HG03196 (cell line): Measurements from ENCODE around the gene STK24.
A peak's percentile ranks its signal among the peaks of the same experiment; 100 is the strongest.

Source experiments
- ATAC-seq: cut with Tn5 transposase; IDR thresholded peaks from one replicate; pipeline ENCODE4 v1.9.1; 2021; ENCODE audit not compliant: unreplicated experiment

The STK24 gene

DNA sequence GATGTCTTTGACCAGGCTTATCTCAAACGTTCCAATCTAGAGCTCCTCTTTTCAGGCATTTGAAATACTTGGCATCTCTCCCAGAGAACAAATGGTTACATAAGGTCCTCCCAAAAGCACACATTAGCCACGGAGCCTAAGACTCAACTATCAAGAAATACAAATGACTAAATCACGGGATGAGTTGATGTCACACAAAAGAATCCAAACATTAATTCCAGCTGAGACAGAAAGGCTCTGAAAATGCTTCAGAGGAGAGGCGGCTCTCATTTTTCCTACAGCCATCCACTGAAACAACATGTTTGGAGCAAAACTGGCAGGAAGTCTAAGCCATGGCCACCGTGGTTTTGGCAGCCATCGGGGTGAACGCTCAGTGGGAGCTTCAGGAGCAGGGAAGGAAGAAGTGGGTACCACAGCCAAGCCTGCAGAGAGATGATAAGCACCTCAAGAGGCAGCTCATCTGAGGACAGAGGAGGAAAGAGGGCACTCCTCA lies 122.5 kb downstream of the STK24 start:
- ATAC-seq: no peak

DNA sequence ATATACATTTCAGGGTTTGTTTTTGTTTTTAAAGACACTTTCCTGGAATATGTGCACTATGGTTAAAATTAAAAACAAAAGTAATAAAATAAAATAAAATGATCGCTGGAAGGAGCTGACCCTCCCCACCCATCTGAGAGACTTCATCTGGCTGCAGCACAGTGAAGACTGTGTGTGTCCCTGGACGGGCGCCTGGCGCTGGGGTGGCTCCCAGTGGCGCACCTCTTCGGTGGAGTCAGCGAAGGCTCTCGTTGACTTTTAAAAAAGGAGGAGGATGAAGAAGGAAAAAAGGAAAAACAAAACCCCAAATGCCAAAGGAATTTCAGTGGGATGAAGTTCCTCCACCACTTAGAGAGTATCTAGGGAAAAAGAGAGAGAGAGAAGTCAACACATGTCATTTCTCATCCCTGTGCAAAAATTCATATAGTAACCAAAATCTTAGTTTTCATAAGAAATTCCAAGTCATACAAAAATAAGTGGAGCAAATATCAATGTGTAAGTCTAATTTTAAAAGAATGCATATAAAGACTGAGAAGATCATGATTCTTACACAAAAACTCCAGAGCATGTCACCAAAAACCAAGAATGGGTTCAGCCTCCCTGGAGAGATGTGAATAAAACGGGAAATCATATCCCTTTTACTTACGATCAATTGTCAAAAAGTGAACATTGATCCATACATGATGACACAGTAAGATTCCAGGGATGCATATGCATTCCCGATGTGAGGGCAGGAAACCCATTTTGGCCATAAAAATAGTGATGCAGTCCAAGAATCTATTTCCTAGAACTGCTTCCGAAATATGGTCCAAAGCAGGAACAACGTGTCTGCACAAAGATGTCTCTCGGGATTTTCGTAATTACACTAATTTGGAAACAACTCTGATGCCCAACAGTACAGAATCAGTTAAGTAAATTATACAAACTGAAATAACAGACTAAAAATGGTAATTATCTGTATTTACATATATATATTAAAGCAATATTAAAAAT lies 123.8 kb downstream of the STK24 start:
- no peak for ATAC-seq

DNA sequence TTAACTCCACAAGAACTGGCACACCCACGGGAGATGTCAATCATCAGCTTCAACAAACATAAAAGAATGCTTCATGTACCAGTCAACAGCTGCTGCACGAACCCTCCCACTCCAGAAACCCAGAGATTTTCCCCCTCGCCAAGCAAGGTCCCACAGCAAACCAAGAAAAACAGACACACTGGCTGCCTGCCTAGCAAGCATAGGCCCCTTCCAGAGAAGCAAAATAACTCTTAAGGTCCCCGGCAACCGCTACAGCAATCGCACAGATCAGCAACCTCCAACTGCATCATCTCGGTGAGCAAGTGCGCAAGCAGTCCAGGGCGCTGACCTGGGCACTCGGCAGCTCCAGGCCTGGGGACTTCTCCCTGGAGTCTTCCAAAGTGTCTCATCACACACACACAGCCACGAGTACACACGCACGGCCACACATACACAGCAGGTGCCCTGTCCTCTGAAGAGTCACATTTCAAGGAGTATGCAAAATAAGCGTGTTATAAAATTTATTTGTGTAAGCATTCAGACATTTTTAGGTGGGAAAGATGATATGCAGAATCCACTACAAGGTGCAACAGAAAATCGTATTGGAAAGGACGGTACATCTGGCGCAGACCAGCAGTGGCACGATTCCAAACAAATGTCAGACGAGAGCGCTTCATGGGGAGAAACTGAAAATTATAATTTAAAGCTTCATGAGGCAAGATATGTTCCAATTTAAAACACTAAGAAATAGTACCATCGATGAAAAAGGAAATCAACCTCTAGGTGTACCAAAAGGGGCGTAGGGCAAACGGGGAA lies 125.0 kb downstream of the STK24 start:
- ATAC-seq: no peak

DNA sequence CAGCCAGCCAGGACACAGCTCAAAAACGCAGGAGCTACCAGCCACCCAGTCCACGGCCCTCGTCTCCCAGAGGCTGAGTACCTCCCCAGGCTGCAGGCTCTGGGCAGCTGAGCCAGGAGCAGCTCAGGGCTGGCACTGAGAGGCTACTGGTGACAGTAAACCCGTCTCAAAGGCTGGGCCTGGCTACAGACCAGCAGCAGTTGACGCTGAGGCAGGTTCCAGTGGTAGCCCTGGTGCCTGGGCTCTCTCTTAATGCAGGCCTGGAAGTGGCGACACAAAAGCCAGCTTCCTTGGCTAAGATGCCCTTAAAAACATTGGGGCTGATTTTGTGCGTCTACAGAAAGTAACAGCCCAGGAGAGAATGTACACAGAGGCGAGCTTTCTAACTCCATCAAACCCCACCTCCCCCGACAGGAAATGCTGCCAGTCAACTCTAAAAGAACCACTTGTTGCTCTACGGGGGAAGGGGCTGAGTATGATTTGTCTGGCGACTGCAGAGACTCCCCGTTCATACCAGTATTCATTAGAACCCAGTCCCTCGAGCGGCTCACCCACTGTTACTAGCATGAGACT lies 126.3 kb downstream of the STK24 start:
- no peak for ATAC-seq

DNA sequence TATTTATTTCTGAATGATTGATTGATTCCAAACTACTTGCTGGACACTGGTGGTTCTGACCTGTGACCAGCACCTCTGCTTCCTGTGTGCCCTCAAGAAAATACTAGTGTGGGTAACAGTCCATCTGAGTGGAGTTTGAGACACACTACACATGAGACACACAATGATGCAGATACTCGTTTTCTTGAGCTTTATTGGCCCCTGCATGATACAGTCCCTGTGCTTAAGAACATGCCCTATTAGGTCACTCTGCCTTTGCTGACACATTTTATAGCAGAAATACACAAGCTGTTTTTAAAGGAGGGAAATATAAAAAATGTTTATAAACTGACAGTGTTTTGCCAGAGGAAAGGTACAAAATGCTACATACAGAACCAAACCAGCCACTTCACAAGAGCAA lies 126.9 kb downstream of the STK24 start:
- ATAC-seq: no peak

DNA sequence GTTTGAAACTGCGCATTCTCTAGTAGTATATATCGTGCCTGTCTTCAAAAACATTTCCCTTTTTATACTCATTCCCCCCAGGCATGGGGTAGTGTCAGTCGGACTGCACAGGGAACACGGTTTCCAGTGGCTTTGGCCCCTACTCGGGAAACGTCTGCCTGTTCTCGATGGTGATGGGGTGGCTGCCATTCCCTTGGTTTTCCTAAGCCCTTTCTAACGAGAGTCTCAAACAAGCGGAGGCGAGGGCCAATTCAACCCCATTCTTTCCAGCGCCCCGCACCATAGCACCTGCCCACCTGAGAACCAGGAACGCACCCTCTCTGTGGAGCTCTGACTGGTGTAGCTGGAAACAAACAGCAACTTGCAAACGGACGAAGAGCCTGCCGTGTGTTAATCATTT lies 127.6 kb downstream of the STK24 start:
- no peak for ATAC-seq

DNA sequence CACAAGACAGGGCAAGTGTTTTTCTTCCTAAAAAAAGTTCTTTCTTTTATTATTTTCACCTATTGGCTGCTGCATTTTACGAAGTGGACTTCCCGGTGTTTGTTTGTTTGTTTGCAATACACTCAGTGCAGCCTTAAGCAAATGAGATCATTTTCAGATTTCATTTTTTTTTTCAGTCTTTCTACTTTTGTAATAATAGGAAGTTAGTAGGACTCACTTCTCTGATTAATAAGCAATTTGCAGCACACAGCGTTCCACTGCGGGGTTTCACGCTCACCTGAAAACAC lies 128.3 kb downstream of the STK24 start:
- ATAC-seq: no peak

DNA sequence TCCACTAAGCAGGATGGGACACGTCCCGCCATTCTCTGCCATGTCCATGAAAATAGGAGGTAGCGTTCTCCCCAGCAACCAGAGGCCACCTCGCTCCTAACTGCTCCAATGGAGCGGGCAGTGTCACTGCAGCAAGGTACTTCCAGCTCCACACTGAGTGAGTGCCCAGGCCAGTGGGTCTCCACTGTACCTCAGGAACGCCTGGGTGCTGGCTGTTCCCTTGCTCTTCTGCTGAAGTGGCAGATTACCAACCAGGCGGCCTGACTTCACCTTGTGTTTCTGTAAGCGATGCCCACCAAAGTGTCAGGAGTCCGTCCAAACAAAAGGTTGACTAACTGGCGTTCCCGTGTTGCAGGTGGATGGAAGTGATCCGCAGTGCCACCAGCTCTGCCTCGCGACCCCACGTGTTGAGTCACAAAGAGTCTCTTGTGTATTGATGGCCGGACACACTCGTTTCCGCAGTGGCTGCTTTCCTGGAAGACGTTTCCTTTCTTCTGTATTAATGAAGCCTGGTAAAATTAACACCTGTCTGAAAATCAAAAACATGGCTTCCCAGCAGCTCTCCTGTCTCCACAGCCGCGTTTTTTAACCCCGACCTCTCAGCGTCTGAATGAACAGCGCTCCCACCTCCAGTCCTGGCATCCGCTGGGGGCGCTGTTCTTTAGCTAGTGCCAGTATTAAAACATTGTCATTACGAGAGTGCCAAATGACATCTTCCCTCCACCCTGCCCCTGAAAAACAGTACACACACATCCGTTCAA lies 128.8 kb downstream of the STK24 start:
- no peak for ATAC-seq

DNA sequence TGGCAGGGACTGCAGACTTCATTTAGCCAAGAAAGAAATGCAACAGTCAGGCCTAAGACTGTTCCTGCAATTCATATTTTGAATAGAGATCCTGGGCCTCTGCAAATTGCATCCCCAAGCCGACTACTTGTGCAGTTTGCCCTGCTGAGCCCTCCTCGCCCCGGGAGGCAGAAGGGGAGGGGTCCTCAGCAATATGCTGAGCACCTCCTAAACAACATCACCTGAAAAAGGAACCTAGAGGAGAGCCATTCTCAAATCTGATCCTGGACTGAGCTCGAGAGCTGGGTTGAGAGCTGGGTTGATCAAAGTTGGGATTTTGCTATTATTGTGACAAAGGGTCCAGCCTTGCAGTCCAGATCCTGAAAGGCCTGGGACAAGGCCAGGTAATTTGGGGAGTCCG lies 129.8 kb downstream of the STK24 start:
- ATAC-seq: no peak

DNA sequence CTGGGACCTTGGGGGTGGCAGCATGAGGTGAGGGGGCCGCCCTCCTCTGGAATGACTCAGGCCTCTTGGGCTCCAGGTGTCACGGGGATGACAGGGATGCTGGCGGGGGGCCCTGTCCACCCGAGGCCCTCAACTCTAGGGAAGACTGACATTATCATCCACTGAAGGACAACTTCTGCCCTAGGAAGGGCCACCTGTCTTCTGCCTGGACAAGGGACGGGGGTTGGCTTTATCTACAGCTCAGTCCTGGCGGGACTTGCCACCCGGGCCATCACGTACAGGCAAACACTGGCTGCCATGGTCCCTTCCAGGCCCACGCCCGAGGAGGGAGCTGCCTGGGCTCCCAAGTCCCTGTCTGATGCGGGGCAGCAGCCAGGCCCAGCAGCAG lies 130.7 kb downstream of the STK24 start:
- ATAC-seq: no peak

DNA sequence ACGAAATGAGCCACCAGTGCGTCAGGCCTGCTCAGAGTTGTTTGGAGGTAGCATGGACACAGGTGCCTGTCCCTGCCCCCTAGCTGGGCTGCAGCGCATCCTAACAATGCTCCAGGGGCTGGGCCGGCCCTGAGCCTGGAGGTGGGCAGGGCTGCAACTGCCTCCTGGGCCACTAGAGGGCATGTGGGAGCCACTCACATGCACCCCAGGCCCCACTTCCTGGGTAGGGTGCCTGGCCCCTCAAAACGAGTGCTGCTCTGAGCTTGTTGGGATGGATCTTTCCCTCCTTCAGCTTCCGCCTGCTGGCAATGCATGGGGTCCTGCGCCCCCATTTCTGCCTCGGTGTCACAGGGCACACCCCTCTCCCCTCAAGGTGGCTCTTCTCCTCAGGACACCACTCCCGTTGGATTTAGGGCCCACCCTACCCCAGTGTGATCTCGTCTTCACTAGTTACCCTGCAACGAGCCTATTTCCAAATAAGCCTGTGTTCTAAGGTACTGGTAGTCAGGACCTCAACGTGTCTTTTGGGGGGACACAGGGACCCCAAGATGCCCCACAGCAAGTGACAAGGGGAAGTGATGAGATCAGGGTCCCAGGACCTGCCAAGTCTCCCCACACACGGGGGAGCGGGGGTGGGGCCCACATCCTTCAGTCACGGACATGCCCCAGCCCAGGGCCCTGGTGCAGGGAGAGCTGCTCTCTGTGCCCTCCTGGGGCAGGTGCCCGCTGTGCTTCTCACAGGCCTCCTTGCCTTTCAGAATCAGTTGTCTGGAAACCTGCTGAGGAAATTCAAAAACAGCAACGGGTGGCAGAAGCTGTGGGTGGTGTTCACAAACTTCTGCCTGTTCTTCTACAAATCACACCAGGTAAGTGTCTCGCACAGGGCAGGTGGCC lies 131.3 kb downstream of the STK24 start:
- peak; percentile 88 for ATAC-seq

DNA sequence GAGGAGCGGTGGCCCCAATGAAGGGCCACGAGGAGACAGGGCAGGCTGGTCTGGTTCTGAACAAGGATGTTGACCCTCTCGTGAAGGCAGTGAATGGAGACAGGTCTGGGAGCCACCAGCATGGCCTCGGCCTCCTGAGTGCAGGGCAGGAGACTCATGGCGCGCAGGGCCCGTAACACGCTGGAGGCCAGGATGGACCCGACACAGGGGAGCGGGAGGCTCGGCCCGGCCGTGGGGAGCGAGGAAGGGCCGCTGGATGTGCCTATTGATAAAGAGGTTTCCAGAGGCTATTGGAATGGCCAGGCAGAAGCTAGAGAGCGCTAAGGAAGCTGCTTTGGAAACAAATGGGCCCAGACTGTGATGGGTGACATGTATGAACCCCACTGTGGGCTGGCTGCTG lies 132.5 kb downstream of the STK24 start:
- no peak for ATAC-seq

DNA sequence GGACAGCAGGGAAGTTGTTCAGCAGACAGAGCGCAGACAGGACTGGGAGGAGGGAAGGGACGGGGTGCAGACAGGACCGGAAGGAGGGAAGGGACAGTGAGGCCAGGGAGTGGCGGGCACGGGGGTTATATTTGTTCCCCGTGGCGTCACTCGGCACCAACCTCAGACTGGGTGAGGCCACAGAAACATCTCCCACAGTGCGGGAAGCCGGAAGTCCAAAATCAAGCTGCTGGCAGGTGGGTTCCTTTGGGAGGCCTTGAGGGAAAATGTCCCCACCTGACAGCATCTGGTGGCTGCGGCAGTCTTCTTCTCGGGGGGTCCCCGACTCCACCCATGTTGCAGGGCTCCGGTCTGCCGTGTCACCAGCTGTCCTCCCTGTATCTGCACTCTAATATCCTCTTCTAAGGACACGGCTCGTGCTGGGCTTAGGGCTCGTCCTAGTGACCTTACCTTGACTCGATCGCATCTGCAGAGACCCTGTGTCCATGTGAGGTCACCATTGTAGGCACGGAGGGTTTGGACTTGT lies 133.0 kb downstream of the STK24 start:
- no peak for ATAC-seq

DNA sequence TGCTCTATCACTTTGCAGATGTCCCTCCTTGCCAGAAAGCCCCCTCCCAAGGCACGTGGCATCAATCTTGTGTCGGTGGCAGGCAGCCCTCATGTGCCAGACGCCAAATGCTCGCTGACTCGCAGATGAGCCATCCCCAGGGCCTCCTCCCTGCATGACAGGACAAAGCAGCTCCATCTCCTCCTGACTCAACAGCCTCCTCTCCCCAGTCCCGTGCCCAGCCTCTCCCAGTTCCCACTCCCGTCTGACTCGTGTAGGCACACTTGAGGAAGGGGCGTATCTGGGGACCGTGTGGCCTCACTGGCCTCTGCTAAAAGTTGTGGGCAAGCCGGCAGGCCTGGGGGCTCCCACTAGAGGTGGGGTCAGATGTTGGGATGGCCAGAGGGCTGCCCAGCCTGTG lies 133.6 kb downstream of the STK24 start:
- ATAC-seq: no peak

DNA sequence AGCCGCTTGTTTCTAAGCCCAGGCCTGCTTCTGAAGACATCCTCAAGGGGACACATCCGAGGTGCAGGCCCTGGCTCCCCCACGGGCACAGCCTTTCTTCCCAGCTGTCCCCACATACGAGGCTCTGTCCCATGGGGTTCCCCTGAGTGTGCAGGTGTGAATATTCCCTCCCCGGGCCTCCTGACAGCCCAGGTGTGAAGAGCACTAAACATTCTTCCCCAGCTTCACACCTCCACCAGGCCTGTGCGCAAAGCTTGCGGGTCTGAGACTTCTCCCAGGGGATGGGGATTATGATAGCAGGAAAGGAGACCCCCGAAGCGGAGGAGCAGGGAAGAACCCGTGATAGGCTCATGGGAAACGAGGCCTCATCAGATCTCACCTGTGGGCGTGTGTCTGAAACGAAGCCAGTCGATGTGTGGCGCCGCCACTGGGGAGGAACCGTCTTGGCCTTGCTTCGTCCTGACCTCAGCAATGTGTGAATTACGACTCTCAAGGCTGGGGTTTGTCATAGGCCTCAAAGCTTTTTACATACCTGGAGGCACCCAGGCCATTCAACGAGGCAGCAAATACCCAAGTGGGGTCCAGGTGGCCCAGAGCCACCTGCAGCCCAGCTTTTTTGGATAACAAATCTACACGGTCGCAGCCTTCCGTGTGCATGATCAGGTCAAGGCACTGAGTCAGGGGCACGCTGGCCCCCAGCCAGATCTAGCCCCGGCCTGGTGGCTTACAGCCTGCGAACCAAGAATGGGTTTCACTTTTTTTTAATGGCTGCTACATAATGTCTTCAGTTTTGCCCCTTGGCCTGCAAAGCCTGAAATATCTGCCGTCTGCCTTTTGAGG lies 134.3 kb downstream of the STK24 start:
- no peak for ATAC-seq

DNA sequence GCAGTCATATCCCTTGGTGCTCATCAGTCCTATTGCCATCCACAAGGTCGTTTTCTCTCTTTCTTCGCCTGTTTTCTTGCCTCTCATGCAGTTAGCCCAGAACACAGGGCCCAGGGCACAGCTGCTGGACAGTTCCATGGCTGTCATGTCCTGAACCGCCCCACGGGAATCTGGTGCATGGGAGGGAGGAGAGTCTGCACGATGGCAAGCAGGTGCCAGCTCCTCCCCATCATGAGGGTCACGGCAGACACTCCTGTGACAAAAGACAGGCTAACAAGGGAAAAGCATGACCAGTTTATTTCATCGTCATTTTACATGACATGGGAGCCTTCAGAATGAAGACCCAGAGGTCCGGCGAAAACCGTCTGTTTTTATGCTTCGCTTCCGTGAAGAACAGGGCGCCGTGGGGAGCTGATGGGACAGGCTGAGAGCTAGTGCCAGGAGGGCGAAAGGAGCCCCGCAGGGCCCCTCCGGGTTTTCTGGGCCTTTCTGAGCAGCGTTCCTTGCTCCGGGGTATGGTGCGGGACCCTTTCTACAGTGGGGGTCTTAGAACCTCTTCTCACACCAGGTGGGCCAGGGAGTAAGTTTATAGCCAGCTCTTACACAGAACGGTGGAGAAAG lies 135.7 kb downstream of the STK24 start:
- no peak for ATAC-seq

DNA sequence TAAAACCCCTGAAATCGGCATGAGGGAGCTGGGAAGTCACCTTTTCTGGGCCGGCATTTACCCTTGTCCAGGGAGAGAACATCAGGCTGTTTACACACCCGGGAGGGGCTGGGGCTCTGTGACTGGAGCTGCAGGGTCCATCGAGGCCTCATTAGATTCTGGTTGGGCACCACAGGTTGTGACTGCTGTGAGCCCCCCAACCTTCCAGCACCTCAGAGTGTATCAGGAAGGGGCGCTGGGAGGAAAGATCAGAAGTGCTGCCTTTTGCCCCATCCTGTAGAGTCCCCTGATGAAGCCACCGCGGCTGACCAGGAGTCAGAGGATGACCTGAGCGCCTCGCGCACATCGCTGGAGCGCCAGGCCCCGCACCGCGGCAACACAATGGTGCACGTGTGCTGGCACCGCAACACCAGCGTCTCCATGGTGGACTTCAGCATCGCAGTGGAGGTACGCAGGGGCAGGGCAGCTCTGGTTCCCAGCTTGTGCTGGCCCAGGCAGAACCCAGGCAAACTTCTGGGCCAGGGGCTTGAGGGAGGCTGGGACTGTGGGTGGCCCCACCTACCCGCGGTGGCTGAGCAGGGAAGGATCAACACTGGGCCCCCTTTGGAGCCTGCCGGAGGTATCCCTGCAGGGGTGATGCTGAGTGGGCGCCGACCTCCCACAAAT lies 136.4 kb downstream of the STK24 start:
- no peak for ATAC-seq

DNA sequence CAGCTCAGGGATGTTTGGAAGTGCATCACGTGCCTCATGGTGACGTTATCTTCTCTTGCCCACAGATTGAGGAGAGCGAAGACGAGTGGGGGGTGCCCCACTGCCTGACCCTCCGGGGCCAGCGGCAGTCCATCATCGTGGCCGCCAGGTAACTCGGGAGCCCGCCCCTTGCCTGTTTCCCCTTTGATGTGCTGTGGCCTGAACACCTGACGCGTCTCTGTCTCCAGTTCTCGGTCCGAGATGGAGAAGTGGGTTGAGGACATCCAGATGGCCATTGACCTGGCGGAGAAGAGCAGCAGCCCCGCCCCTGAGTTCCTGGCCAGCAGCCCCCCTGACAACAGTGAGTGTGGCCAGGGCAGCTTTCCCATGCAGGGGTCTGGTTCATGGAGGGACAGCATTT lies 137.0 kb downstream of the STK24 start:
- ATAC-seq: no peak
